Stimulated activated CD8-positive, alpha-beta memory T cell treated with anti-CD3 and anti-CD28 coated beads, Interleukin-2, amount 100 ng/mL, for 1 hour (primary cell): ENCODE data around the gene TPGS2.
"Not testable (repeated sequence)": the region's sequence is repeated elsewhere in the genome, so short reads cannot be mapped to it uniquely, and the experiment has no call there.

Experiments used
- DNase-seq, 2 donors: peaks; one replicate each; pipeline ENCODE4 v3.0.0-alpha.2; 2020; ENCODE audit warnings: low read depth in 2 of 2

Gene TPGS2, protein sequence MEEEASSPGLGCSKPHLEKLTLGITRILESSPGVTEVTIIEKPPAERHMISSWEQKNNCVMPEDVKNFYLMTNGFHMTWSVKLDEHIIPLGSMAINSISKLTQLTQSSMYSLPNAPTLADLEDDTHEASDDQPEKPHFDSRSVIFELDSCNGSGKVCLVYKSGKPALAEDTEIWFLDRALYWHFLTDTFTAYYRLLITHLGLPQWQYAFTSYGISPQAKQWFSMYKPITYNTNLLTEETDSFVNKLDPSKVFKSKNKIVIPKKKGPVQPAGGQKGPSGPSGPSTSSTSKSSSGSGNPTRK

DNA sequence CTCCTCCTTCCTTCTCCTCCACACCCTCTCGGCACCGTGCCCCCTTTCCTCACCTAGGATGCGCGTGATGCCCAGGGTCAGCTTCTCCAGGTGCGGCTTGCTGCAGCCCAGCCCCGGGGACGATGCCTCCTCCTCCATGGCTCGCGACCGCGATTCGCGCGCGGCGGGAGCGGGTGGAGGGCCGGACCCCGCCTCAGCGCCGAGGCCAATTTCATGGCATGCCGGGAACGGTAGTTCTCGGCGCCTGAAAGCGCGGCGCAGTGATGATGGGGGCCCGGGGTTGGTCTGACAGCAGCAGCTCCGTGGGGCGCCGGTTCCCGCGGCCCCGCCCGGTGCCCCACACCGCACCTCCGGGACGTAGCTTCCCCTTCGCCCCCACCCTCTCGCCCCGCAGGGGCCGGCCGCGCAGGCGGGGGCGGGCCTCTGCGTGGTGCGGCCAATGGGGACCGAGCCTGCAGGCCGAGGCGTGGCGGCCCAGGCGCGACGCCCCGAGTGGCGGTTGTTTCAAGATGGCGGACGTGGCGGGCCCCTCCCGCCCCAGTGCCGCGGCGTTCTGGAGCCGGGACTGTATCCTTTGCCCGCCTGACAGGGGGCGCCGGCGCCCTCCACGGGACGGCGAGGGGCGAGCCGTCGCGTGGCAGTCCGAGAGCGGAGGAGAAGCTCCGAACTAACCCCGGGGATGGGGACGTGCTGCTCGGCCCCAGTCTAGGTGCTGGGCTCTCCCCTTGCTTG, at the start of gene TPGS2, which contains the start of gene KIAA1328:
Gene TPGS2, minus strand, starts transcription at position 373 of the 732 bp plus-strand sequence. Its CDS starts 235 bp downstream, at position 138.
Gene KIAA1328, plus strand, starts transcription at position 498 of the 732 bp plus-strand sequence. Its CDS starts 12 bp downstream, at position 510.
- DNase-seq = peak; percentile 71 to 81

DNA sequence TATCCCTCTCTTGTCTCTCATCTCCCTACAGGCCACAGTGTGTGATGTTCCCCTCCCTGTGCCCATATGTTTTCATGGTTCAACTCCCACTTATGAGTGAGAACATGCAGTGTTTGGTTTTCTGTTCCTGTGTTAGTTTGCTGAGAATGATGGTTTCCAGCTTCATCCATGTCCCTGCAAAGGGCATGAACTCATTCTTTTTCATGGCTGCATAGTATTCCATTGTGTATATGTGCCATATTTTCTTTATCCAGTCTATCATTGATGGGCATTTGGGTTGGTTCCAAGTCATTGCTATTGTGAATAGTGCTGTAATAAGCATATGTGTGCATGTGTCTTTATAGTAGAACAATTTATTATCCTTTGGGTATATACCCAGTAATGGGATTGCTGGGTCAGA, 45.0 kb upstream of the TPGS2 start:
- DNase-seq = not testable (repeated sequence)

DNA sequence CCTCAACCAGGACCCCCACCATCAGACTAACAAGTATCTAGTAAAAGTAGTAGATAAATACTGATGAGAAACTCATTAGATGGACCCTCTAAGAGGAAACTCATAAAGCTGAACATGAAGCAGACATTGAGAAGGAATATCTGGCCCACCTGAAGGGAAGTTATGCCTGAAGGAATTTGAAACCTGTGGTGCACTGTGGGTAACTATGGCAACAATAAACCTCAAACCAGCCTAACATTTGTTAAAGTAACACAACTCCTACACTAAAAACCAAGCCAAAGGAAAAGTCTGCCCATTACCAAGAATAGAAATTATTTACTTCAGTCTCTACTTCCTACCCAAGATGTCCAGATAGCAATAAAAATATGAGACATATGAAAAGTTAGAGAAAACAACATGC, 43.5 kb upstream of the TPGS2 start:
- DNase-seq = no peak

DNA sequence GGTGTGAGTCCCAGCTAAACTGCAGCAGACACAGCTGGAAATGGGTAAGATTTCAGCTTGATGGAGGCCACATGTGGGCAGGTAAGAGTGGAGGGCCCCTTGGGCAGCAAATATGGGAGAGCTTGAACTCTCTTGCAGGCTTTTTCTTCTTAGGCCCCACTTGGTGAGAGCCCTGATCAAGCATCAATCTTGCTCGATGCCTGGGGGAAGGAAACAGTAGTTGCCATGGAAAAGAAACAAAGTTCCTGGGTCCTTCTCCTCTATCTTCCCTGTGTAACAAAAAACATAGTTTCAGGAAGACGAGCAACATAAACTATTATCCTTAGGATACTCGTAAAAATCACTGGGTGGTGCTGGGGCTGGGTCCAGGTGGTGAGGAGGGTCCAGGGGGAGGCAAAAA, 43.0 kb upstream of the TPGS2 start:
- DNase-seq = no peak

DNA sequence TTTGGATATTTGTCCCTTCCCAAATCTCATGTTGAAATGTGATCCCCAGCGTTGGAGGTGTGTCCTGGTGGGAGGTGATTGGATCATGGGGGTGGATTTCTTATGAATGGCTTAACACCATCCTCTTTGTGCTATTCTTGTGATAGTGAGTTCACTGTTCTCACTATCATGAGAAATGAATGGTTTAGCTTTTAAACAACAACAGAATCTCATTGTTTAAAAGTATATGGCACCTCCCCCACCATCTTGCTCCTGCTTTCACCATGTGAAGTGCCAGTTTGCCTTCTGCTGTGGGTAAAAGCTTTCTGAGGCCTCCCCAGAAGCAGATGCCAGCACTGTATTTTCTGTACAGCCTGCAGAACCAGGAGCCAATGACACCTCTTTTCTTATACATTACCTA, 38.3 kb upstream of the TPGS2 start:
- DNase-seq = no peak

DNA sequence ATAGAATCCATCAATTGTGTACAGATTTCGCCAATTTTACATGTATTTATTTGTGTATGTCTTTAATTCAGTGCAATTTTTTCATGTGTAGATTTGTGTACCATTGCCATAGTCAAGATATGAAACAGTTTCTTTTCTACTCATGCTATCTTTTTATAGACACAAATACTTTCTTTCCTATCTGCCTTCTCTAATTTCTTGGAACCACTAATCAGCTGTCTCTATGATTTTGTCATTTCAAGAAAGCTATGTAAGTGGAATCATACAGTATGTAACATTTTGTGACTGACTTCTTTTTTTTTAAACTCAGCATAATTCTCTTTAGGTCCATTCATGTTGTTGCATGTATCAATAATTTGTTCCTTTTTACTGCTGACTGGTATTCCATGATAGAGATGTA, 33.4 kb upstream of the TPGS2 start:
- DNase-seq = no peak

DNA sequence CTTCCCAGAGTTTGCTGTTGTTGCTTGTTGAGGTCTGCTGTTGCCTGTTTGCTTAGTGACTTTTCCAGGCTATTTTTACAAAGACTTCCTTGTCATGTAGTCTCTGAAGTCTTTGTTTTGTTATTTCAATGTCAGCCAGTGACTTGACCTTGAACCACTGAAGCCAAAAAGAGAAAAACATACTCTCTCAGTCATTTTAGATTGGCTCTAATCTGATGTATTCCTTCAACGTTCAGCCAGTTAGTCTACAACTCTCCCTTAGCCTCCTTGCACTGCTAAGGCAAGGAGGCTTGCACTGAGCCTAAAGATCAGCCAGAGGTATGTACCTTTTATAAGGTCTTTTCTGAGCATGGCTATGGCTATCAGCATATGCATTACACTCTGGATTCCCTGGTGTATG, 28.0 kb upstream of the TPGS2 start:
- no peak for DNase-seq

DNA sequence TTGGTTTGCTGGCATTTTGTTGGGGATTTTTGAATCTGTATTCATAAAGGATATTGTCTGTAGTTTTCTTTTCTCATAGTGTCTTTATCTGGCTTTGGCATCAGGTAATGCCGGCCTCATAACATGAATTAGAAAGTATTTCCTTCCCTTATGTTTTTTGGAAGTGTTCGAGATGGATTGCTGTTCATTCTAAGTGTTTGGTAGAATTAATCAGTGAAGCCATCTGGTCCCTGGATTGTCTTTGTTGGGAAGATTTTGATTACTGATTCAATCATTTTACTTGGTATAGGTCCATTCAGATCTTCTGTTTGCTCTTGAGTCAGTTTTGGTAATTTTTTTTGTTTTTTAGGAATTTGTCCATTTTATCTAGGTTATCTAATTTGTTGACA, 22.4 kb upstream of the TPGS2 start:
- DNase-seq = no peak

DNA sequence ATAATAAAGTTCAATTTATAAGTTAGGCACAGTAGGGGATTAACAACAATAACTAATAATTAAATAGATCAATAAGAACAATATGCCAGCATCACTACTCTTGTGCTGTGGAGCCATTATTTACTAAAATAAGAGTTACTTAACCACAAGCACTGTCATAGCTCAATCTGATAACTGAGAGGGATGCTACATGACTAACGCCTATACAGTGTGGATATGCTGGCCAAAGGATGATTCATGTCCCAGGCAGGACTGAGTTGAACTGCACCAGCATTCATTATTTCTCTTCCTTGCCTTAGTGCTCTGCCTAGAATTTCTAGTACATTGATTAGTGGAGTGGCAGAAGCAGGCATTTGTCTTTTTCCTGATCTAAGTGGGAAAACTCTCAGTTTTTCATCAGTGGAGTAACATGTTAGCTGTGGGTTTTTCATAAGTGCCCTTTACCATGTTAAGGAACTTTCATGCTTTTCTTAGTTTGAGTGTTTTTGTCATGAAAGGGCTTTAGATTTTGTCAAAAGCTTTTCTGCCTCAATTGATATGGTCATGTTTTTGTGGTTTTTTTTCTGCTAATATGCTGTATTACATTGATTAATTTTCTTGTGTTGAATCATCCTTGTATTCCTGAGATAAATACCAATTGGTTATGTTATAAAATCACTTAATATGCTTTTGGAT, 21.9 kb upstream of the TPGS2 start:
- no peak for DNase-seq

DNA sequence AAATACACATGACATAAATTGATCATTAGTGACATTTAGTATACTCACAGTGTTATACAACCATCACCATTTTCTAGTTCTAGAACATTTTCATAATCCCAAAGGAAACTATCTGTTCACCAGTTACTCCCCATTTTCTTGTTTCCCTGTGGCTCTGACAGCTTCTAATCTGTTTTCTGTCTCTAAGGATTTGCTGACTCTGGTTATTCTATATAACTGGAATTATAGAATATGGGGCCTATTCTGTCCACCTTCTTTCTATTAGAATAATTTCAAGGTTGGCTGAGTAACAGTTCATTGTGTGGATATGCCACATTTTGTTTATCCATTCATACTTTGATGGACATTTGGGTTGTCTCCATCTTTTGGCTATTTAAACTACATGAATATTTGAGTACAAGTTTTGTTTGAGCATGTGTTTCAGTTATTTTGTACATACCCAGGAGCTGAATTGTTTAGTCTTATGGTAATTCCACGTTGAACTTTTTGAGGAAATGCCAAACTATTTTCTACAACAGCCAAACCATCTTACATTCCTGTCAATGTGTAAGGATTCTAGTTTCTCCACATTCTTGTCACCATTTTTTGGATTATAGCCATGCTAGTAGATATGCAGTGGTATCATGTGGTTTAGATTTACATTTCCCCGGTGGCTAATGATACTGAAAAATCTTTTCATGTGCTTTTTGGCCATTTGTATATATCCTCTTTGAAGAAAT, 20.6 kb upstream of the TPGS2 start:
- DNase-seq = no peak

DNA sequence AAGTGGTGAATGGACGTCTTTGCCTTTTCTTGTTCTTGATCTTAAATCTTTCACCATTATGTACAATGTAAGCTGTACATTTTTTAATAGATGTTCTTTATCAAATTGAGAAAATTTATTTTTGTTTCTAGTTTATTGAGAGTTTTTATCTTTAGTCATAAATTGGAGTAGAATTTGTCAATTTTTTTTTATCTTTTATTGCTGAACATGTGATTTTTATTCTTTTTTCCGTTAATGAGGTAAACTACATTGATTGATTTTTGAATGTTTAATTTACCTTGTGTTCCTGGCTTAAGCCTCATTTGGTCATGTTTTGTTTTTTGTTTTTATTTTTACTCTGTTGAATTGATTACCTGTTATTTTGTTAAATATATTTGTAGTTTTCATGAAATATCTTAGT, 19.8 kb upstream of the TPGS2 start:
- no peak for DNase-seq

DNA sequence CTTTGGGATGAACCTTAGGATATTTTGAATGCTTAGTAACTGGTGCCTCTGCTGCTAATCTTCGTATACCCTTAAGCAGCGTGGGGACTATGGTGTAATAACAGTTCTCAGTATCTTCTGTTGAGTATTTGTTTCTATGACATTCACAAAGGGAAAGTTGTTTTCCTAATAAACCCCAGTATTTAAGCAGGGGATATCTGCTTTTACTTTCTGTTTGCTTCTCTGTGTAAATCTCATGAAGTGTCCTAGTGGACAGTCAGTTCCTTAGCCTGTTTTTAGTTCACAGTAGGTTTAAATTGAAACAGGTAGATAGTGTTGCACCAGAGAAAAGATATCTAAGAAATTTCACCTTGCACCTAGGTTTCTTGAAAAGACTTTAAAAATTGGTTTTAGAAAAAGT, 15.0 kb upstream of the TPGS2 start:
- no peak for DNase-seq

DNA sequence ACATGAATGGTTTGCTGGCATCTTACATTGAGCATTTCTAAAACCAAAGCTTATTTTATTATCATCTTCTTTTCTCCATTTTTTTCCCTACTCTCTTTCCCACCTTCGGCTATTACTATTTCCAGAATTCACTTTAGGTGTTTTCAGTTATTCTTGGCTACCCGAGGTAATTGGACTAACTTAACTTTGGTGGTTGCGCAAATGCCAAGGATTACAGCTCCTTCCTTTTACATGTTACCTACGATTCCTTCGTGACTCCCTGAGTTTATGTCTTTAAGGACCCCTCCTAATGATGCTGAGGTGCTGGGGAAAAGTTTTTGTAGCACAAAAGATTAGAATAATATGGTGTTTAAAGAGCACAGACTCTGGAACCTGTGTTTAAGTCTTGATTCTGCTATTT, 14.4 kb upstream of the TPGS2 start:
- DNase-seq = no peak

DNA sequence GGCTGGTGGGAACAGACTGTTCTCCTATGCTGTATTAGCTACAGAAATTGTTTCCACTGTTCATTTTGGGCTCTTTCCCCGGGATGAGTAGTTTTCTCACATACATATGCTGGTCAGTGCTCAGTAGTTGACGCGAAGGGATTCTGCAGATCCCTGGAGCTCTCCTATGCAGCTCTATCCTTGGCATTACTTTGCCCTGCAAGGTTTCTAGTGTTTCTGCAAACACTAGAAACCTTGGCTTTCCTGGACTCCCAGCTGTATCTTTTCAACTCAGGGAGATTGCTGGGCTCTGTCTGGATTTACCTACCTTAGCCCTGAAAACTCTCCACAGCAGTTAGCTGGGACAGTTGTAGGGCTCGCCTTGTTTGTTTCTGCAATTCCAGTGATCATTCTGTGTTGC, 11.0 kb upstream of the TPGS2 start:
- no peak for DNase-seq

DNA sequence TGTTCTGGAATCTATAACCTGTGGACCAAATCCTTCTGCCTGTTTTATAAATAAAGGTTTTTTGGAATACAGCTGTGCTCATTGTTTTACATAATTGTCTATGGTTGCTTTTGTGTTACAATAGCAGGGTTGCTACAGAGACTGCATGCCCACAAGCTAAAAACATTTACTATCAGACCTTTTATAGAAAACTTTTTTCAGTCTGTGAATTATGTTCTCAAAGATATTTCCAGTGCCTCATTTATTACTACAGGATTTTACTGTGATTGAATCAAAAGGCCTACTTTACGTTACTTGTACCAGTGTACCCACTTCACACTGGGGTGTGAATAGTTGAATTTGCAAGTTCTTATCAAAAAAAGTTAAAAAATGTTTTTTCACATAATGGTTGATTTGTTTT, 7.1 kb upstream of the TPGS2 start:
- no peak for DNase-seq

DNA sequence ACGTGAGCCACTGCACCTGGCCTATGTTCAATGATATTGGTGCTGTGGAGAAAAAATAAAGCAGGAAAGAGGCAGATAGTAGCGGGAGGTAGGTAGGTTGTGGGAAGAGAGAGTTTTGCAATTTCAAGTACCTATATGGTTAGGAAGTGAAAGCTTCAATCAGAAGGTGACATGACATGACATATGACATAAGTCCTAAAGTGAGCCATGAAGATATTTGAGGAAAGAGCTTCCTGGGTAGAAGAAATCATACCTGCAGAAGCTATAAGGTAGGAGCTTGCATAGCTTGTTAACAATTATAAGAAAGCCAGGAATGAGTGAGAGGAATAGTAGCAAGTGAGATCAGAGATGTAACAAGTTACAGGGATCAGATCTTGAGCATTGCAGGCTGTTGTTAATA, 4.3 kb upstream of the TPGS2 start:
- DNase-seq = no peak

DNA sequence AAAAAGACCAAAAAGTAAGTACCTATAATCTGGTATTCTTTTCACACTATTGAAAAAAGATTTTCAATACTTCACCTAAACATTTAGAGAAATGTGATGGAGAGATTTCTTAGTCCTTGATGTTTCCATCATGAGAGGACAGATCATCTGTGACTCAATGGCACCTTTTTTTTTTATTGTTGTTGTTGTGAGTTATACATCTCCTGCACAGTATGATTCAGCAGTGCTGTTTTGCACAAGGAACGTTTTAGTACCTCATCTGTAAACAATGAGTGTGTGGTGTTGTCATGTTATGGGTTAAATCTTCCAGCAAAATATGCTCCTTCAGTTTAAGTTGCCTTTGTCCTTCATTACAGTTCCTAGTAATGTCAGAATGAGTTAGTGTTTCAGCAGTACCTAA, 2.3 kb upstream of the TPGS2 start:
- no peak for DNase-seq

DNA sequence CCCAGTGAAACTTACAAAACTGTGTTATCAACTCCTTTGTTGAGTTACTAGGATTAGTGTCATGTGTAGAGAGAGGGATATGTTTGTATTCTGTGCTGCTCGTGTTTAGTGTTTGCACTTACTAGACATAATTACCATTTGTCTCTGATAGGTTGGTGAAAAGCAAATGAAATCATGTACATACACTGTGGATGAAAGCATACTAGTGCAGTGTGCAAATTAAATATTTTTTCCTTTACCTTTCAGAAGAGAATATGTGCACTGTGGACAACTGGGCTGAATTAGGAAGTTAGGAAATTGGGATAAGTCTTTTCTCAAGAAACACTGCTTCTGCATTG, 1.3 kb upstream of the TPGS2 start:
- no peak for DNase-seq

DNA sequence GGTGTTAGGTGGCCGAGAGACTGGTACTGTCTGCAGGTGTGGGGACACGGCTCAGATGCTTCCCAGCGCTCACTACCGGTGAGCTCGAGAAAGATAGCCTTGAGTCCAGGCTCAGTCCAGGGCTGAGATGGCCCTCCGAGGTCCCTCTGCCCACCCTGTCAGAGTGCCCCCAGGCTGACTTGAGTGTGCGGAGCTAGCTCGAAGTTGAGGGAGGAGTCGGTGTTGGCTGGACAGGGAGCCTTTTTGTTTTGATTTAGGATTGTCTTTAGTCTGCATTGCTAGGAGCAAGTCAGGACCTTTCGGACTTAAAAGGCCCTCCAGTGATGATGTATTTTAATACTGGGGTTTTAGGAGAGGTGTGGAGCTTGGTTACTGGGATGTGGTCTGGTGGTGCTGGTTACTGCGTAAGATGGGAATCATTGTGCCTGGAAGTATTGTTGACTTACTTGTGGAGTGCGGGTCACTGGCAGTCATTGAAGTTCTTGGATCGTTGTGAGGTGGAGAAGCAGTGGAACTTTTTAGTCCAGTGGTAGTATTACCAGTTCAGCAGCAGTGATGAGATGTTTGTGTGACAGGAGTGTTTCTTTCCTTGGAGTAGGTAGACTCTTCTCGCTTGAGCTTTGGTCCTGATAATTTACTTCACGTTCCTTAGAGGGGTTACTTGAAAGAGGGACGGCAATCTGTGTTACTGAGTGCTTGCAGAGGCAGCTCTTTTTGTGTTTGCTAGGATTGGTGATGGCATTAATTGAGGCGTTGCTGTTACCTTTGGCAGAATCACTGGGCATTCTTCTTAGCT, 758 bp upstream of the TPGS2 start:
- peak in 1 of 2 donors; percentile 9 for DNase-seq

DNA sequence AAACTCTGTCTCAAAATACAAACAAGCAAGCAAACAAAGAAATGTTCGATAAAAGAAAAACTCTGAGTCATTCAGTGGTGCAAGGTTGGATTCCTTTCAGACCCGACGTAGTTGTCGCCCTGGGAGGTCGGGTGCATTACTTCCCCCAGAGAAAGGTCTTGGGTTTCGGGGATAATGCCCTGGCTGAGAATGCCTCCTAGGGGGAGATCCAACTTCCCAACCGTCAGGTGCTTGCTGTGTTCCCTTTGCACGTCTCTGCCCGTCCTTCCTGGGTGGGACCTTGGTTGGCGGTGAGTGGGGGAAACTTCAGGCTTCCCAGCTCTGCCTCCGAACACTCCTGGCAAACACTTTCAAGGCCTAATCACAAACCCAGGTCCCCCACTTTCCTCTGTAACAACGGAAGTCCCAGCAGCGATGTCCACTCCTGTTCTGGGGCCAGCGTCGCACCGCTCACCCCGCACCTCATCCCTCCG, 609 bp downstream of the TPGS2 start:
- no peak for DNase-seq

DNA sequence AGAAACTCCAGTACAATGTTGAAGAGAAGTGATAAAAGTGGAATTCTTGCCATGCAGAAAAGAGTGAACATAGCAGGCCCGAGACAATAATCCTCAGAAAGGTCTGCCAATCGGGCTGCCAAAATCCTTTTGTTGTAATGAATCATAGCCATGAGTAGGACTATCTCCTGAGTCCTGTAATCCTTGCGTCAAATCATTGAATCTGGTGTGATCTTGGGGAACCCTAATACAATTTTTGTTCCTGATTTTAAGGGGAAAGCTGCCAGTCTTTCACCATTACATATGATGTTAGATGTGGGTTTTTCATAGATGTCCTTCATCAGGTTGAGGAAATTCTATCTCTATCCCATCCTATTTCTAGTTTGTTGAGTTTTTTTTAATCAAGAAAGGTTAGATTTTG, 2.2 kb downstream of the TPGS2 start:
- DNase-seq = no peak
